ENCODE results near the gene PRR13.

GRCh38 chr12:53399896-53400295, 41.6 kb upstream of the PRR13 start:
- TF ChIP-seq POLR2A (IDR thresholded peaks at IDR 0.05; ENCODE audit: low read depth, low read length) (no peak), POLR2AphosphoS5 (IDR thresholded peaks at IDR 0.05; ENCODE audit: low read depth, low read length) (no peak), TAF1 (IDR thresholded peaks at IDR 0.05; ENCODE audit: low read depth, low read length) (no peak), PAX5 (IDR thresholded peaks at IDR 0.05; ENCODE audit: insufficient read depth, low read length, severe bottlenecking) (no peak), SPI1 (IDR thresholded peaks at IDR 0.05; ENCODE audit: low read depth, low read length) (no peak), POU2F2 (IDR thresholded peaks at IDR 0.05; ENCODE audit: low read depth, low read length) (no peak)

Measured in GM12891 (cell line).